HUDEP-2 (cell line): ENCODE measurements around the gene TMEM121.

Experiments used
- DNase-seq, 76 experiments: peaks; one replicate each; lab custom pipeline; 2025; ENCODE audit not compliant: unreplicated experiment in 76 of 76; lab: John Stamatoyannopoulos, UW

The TMEM121 gene

DNA sequence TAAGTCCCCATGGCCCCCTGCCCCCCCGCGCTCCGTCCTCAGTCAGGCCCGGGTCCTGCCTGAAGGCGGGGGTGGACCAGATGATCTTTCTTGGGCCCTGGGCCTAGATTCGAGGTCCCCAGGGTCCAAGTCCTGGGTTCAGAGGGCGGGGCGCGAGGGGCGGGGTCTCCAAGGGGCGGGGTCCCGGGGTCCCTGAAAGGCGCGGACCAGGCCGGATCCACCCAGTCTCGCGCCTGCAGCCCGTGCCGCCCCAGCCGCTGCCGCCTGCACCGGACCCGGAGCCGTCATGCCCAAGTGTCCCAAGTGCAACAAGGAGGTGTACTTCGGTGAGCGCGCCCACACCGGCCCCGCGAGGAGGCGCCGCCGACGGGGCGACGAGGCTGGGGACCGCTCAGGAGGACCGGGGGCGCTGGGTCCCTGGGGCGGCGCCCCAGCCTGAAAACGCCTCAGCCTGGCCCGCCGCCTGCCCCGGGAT, 39.4 kb upstream of the TMEM121 start:
- peak in 13 of 76 experiments; percentile 11 to 36 (median 23) for DNase-seq

DNA sequence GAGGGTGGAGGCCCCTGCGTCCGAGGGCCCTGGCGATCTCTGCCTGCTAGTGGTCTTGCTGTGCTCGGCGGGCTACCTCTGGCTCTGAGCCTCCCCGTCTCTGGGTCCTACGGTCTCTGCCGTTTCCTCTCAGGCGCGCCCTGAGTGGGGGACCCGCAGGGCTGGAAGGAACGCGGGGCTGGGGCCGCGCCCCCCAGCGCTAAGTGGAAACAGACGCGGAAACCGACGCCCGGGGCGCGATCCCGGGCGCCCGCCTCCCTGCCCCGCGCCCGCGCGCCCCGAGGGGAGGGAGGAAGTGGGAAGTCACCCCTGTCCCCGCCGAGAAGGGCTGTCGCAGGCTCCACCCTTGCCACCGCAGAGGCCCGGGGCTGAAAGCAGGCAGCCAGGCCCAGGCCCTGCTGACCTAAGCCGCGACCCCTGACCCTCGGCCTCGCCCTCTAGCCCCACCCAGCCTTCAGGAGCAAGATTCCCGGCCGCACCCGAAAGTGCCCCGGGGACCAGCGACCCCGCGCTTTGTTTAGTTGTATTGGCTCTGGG, 38.9 kb upstream of the TMEM121 start:
- peak in 8 of 76 experiments; percentile 12 to 34 (median 22) for DNase-seq

GRCh38 chr14:105487986-105488777, 38.2 kb upstream of the TMEM121 start:
- peak in 2 of 76 experiments; percentile 14 to 39 for DNase-seq

DNA sequence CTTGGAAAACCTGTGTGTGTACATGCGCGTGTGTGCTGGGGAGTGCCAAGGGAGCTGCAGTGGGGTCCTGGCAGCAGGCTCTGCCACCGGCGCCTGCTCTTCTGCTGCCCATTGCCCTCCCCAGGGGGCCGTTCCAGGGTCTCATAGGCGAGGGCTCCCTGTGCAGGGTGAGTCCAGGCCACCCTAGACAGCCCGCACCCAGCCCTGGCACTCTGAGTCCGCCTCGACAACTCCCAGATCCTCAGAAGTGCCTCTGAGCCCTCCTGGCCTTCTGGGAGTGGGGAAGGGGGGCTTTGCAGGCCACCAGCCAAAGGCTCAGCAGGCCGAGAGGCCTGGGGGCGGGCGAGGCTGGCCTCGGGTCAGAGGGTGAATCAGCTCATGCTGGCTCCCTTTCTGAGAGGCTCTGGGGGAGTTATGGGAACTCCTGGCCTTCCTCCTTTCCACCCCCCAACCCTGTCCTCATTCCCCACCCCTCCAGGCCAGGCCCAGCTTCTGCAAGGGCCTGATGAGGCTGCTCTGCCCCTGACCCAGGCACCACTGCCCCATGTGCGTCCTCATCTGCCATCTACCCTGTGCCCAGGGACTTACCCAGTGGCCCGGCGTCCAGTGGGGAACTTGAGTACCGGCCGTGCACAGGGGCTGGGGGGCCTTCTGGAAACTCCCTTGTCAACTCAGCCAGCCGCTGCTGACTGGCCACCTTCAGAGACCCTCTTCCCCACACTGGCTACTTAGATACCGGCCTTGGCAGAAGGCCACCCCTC, 37.4 kb upstream of the TMEM121 start:
- DNase-seq = no peak

- DNase-seq = peak in 69 of 76 experiments; percentile 9 to 86 (median 67)
Measured at GRCh38 chr14:105489542-105490266, 36.7 kb upstream of the TMEM121 start.

DNA sequence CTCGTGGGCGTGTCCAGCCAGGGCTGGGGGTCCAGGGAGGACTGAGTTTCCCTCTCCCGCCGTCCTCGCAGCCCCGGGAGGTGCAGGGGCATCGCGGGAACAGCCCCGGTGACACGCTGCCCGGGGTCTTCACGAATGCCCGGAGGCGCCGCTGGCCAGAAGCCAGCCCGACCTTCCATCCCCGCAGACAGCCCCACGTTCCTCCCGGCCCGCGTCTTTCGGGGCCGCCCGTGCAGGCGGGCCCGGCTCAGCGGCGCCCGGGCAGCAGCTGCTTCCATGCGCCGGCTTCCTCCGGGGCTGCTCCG, 36.2 kb upstream of the TMEM121 start:
- DNase-seq = peak in 2 of 76 experiments; percentile 44 to 54

DNA sequence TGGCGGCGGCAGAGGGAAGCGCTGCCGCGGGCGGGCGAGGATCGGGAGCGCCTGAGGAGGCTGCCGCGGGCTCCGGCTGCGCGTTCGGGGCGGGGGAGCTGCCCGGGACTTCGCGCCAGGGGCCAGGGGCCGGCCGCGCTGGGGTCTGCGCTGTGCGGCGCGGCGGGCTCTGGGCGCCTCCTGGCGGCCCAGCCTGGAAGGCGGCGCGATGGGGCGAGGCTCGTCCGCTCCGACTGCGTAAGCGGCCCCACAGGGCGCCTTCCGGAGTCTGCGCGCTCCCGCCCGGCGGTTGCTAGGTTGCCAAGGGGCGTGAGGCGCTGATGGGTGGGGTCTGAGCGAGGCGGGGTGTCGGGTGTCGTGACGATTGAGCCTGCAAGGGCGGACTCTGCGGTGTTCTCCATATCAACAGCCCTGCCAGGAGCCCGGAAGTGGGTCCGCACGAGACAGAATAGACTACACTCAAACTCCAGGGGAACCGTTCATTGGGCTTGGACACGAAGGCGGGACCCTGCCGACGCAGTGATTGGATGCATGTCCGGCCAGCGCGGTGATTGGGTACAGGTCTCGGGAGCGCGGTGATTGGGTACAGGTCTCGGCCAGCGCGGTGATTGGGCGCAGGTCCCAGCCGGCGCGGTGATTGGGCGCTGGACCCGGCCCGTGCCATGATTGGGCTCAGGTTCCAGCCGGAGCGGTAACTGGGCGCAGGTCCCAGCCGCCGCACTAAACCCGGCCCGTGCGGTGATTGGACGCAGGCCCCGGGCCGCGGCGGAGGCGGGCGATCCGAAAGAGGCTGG, 35.6 kb upstream of the TMEM121 start, which contains the start of gene TEDC1:
TEDC1 (plus strand) TSS at position 675 of the 794 bp plus-strand sequence. CDS start 130 bp downstream, outside the sequence.
- DNase-seq = peak in 74 of 76 experiments; percentile 94 to 100 (median 99)

- DNase-seq = peak in 74 of 76 experiments; percentile 43 to 96 (median 87)
Measured at GRCh38 chr14:105491366-105491973, 34.9 kb upstream of the TMEM121 start.

- DNase-seq = no peak
Measured at GRCh38 chr14:105492031-105492970, 34.1 kb upstream of the TMEM121 start.

DNA sequence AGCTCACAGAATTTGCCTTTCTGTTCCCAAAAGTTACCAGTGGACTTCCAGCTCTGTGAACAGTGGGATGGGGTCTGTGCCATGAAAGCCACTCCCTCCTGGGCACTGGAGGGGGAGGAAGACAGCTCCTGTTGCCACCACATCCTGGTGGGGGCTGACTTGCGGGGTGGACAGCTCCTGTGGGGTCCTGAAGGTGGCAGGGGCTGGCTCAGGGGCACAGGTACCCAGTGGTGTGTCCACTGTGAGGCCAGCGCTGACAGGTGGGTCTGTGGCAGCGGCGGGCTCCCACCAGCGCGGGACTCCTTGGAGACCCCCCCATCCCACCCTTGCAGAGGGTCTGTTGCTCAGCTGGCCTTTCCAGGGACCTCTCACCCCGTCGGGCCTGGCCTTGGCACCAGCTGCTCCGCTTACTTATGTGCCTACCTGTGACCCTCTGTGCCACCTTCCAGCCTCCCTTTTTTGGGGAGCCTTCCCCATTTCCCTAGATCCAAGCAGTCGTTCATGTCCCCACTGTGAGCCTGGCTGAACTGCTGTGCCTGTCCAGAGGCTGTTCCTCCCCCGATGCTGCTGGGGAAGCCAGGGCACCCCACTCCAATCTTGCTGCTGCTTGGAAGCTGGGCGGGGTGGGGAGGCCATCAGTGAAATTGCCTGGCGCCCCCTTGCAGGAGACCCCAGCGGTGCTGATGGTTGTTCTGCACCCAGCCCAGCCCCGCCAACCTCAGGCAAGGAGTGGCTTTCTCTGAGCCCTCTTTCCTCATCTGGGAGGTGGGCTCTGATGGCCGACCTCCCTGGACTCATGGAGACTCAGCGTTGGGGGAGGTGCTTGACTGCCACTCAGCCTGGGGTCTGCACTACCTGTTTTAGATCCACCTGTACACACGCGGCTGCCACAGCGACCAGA, 33.2 kb upstream of the TMEM121 start:
- peak in 1 of 76 experiments; percentile 4 for DNase-seq

- no peak for DNase-seq
Measured at GRCh38 chr14:105493921-105494605, 32.3 kb upstream of the TMEM121 start.

DNA sequence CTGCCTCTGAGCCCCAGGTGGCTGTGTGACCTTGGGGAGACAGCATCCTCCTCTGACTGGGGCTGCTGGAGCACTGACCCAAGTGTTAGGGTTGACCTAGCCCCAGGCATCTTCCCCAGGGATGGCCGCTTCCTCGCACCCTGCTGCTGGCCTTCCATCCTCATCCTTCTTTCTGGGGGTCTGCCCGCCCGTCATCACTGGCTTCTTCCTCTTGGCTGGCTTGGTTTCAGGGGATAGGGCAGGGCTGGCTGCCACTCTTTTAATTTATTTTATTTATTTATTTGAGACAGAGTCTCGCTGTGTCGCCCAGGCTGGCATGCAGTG, 31.8 kb upstream of the TMEM121 start:
- DNase-seq = no peak

GRCh38 chr14:105495101-105495989, 31.0 kb upstream of the TMEM121 start:
- no peak for DNase-seq

DNA sequence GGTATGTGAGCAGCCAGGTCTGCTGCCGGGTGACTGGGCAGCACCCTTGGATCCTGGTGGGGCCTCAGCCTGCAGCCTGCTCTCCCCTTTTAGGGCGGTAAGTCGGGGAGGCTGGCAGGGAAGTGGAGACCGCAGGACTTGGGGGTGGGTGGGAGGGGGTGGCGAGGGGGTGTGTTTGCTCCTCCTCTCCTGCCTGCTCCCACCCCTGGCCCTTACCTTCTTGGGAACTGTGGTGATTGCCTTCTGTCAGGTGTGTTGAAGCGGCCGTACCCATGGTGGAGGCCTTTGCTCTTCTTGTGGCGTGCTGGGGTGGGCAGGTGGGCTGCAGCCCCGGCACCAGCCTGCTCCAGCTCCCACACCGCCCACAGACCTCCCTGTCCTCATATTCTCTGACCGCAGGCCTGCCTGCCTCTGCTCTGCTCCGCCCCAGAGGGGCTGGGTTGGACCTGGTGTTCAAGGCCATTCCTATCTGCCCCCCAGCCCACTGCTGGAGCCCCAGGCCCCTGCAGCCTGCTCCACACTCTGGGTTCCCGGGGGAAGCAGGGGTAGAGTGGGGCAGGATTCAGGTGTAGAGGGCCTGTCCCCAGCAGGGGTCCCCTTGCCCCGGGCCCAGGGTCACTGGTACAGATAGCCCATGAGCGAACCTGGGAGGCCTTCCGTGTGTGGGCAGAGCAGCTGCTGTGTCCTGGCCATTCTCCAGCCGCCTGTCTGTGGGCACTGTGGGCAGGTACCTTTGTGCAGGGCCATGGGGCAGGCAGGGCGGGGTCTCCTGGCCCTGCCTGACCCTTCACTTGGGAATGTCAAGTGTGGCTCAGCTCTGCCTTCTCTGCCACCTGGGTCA, 30.2 kb upstream of the TMEM121 start:
- DNase-seq = no peak
